ENCODE results near the gene PADI3.

- TF ChIP-seq CTCF (conservative IDR thresholded peaks at IDR 0.05; ENCODE audit: low read depth, low read length), result no peak
- TF ChIP-seq BHLHE40 (IDR thresholded peaks at IDR 0.05; ENCODE audit: low read depth, low read length), result no peak
- TF ChIP-seq POLR2A (IDR thresholded peaks at IDR 0.05; ENCODE audit: low read depth, low read length), result no peak
- TF ChIP-seq RFX5 (IDR thresholded peaks at IDR 0.05; ENCODE audit: low read depth, low read length), result no peak
- no peak for TF ChIP-seq FOS (IDR thresholded peaks at IDR 0.05; ENCODE audit: low read depth, low read length)
- TF ChIP-seq, protein P1, sequence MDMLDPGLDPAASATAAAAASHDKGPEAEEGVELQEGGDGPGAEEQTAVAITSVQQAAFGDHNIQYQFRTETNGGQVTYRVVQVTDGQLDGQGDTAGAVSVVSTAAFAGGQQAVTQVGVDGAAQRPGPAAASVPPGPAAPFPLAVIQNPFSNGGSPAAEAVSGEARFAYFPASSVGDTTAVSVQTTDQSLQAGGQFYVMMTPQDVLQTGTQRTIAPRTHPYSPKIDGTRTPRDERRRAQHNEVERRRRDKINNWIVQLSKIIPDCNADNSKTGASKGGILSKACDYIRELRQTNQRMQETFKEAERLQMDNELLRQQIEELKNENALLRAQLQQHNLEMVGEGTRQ (IDR thresholded peaks at IDR 0.05; ENCODE audit: low read depth, low read length), result no peak
- no peak for TF ChIP-seq RAD21 (IDR thresholded peaks at IDR 0.05; ENCODE audit: low read length)
- no peak for TF ChIP-seq SMC3 (IDR thresholded peaks at IDR 0.05; ENCODE audit: low read depth, low read length)
- no peak for TF ChIP-seq CEBPB (IDR thresholded peaks at IDR 0.05; ENCODE audit: low read depth, low read length)
- no peak for TF ChIP-seq CHD1 (IDR thresholded peaks at IDR 0.05; ENCODE audit: low read depth, low read length)
- no peak for TF ChIP-seq RCOR1 (IDR thresholded peaks at IDR 0.05; ENCODE audit: insufficient replicate concordance, low read length)
- no peak for TF ChIP-seq MAFK (IDR thresholded peaks at IDR 0.05; ENCODE audit: low read depth, low read length)
- no peak for TF ChIP-seq ELK1 (IDR thresholded peaks at IDR 0.05; ENCODE audit: borderline replicate concordance, low read depth, low read length)
These were observed 48.1 kb upstream of the PADI3 start for GRCh38 chr1:17200756-17201155.
